Upper lobe of left lung (tissue), 4 donors: ENCODE data around the gene CPAMD8.

Source experiments
- POLR2A ChIP-seq, 4 donors: fragments of 450-650 bp; IDR thresholded peaks; one replicate each; pipeline ENCODE4 v1.5.1; 2016 to 2017; ENCODE audit warnings: antibody characterized with exemption in 4 of 4, mild to moderate bottlenecking in 2 of 4
- POLR2AphosphoS5 ChIP-seq, 2 donors: sonication (generic); formaldehyde crosslinking; IDR thresholded peaks; one replicate each; pipeline ENCODE4 v1.5.1; 2017; ENCODE audit warnings: antibody characterized with exemption in 2 of 2
- TF ChIP-seq, protein P1 (sequence below), 6 experiments: fragments of 450-650 bp in 4 of 6; fragments of 200-600 bp in 2 of 6; sonication (generic) in 2 of 6; IDR thresholded peaks; one replicate each; pipeline ENCODE4 v1.5.1; 2016 to 2019; ENCODE audit warnings: antibody characterized with exemption in 6 of 6

DNA sequence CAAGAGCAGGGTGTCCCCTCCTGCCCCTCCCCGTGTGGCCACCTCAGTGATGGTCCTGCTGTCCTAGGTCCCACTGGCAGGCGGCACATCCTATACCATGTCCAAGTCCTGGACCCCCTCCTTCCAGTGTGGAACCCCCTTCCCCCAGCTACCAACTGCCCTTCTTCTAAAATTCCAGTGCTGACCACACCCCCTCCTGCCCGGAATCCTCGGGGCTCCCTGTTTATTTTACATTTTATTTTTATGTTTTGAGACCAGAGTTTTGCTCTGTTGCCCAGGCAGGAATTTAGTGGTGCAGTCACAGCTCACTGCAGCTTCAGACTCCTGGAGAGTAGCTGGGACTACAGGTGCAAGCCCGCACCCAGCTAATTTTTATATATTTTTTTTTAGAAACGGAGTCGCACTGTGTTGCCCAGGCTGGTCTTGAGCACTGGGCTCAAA lies 945 bp upstream of the CPAMD8 start:
- TF ChIP-seq, protein P1, sequence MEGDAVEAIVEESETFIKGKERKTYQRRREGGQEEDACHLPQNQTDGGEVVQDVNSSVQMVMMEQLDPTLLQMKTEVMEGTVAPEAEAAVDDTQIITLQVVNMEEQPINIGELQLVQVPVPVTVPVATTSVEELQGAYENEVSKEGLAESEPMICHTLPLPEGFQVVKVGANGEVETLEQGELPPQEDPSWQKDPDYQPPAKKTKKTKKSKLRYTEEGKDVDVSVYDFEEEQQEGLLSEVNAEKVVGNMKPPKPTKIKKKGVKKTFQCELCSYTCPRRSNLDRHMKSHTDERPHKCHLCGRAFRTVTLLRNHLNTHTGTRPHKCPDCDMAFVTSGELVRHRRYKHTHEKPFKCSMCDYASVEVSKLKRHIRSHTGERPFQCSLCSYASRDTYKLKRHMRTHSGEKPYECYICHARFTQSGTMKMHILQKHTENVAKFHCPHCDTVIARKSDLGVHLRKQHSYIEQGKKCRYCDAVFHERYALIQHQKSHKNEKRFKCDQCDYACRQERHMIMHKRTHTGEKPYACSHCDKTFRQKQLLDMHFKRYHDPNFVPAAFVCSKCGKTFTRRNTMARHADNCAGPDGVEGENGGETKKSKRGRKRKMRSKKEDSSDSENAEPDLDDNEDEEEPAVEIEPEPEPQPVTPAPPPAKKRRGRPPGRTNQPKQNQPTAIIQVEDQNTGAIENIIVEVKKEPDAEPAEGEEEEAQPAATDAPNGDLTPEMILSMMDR (IDR thresholded peaks at IDR 0.05) = no peak
- TF ChIP-seq POLR2A (IDR thresholded peaks at IDR 0.05) (no peak), POLR2AphosphoS5 (IDR thresholded peaks at IDR 0.05) (no peak)
